ENCODE results near the gene GFPT1.

- TF ChIP-seq CTCF (IDR thresholded peaks at IDR 0.05; ENCODE audit: low read depth, low read length, missing input control) (no peak), YY1 (IDR thresholded peaks at IDR 0.05) (no peak), MAX (IDR thresholded peaks at IDR 0.05) (no peak), EGR1 (IDR thresholded peaks at IDR 0.05; ENCODE audit: low read depth in 2 of 2) (no peak), REST (IDR thresholded peaks at IDR 0.05) (no peak), JUND (IDR thresholded peaks at IDR 0.05) (no peak), TAF1 (conservative IDR thresholded peaks at IDR 0.05) (no peak), FOXA1 (IDR thresholded peaks at IDR 0.05) (no peak)
Measured at GRCh38 chr2:69422198-69422597, 35.2 kb upstream of the GFPT1 start.

All from liver (tissue), 3 donors.